Spleen (tissue), 7 donors: ENCODE measurements around the gene NKG7.
A peak's percentile ranks its signal among the peaks of the same experiment; 100 is the strongest.

Source experiments
- CTCF ChIP-seq, 11 experiments: fragments of 200-600 bp in 7 of 11; fragments of 450-650 bp in 4 of 11; sonication (generic) in 4 of 11; IDR thresholded peaks in 8 of 11; conservative IDR thresholded peaks in 3 of 11; 1 replicate in 7 of 11; 2 replicates in 4 of 11; pipeline versions ENCODE4 v1.4.0 to v1.8.0; 2016 to 2021; ENCODE audit warnings: antibody characterized with exemption in 11 of 11, inconsistent platforms in 4 of 11, mild to moderate bottlenecking in 1 of 11
- POLR2A ChIP-seq, 3 donors: fragments of 450-650 bp; IDR thresholded peaks; one replicate each; pipeline ENCODE4 v1.5.1; 2017; ENCODE audit warnings: antibody characterized with exemption in 3 of 3, mild to moderate bottlenecking in 1 of 3
- donor health status: DM: no; HTN: no; CAD: no; lungs with moderate emphysema.
- donor health status: DM: no; HTN: no; CAD: no.
- donor health status: DM: no; HTN: no; CAD: no.

GRCh38 chr19:51338563-51339312, 33.7 kb downstream of the NKG7 start:
- TF ChIP-seq CTCF (IDR thresholded peaks at IDR 0.05 in 8 of 11, conservative IDR thresholded peaks at IDR 0.05 in 3 of 11) (peak; percentile 80 to 95 (median 89)), POLR2A (IDR thresholded peaks at IDR 0.05) (no peak)
